SHP77 treated with DMSO at 0.1 percent for 48 hours (cell line): Measurements from ENCODE around the gene LIPI.
"Not testable (repeated sequence)": the region's sequence is repeated elsewhere in the genome, so short reads cannot be mapped to it uniquely, and the experiment has no call there.

Experiments used
- DNase-seq: peaks from one replicate; lab custom pipeline; 2025; lab: John Stamatoyannopoulos, UW

LIPI gene

DNA sequence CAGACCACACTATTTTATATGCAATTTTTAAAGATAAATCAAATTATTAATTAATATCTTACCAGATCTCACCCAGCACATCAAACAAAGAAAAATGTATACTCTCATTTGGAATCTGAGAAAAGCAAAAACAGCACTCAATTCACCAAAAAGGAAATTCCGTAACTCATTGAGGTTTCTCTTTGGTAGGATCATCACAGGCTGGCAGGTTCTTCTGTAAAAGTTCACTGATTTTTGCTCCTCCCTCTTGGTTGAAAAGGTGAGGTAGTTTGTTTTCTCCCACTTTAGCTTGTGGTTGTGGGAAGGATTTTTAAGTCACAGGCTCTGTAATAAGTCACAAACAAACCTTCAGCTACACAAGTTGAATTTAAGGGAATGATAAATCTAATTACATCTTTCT lies at the start of gene LIPI:
LIPI (minus strand) TSS at position 218 of the 400 bp plus-strand sequence; CDS start at position 108, 110 bp downstream.
- no peak for DNase-seq

DNA sequence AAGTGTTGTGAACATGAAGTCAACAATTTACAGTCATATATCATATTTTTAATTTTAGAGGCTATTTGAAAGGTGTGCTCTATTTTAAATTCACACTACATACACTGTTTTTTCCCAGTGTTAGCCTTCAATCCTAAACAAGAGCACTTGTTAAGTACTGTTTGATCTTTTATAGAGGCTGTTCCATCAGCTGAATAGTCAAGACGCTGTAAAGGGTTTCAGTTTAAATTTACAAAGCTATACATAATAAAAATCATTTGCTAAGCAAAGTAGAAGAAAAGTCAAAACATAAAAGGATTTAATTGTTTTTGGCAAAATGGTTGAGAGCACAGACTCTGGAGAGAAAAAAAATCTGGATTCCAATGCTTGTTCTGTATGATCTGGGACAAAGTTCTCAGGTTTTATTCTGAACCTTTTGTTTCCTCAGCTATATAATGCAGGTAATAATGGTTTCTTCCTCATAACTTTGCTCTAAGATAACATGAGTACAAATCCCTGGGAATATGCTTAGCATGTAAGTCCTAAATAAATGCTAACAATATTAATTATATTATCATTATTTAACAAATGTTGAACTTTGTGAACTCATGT lies 49.5 kb upstream of the LIPI start:
- no peak for DNase-seq

DNA sequence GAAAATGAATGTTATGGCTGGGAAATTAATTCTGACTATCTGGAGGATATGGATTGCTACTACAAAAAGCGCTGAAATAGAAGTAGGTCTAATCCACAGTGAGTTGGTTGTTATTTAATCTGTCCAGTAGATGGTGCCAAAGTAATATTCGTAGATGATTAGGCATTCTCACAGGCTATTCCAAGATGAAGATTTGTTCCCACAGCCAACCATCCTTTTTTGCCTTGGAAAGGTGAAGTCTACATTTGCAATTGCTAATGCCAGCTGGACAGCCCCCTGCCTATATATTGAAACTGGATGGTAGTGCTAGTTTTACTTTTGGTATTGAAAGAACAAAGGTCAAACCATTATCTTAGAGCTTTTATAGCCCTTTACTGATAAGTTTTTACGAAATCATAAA lies 49.0 kb upstream of the LIPI start:
- DNase-seq, result no peak

DNA sequence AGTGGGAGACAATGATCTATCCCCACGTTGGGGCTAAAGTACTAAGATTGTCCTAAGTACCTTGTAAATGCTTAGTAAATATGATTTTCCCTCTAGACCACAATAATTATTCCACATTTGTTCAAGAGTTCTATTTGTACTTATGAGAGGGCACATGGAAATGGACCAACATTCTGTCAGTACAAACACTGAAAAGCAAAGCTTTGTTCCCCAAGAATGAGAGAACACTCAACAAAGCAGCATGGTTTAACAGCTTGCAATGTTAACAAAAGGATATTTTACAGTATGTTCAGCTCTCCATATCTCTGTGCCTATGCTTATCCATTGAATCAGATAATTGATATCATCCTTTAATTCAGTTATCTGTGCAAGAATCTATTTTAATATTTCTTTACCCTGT lies 40.6 kb upstream of the LIPI start:
- DNase-seq, result no peak

DNA sequence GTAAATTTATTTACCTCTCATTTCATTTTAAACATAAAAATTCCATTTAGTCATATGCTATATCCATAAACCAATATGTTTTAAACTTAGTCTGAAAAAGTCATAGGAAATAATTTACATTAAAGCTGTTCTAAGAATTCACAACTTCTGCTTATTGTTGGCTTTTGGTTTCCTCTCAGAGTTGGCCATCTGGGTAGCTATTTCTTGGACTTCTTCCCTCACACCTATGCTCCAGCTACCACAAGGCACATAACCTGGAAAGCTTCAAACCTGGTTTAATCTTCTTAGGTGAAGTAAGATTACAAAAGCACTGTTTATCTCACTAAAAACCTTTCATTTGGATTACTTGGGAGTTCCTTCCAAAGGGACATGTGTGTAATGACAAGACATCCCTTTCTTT lies 35.0 kb upstream of the LIPI start:
- no peak for DNase-seq

DNA sequence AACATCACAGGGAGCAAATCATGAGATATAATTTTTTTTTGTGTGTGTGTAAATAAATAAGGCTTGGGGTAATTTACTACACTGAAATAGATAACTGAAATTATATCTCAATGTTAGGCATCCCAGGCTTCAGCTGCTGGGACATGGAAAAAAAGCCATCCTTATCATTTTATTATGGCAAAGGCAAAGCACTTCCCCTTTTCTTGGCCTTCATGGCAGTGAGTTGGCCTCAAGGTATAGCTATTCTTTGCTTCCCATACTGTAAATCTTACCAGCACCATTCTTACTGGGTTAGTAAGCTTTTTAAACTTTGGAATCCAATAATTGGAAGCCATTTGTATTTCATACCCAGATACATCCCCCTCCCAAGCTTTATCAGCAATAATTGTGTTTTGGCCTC lies 34.2 kb upstream of the LIPI start:
- DNase-seq, result no peak

DNA sequence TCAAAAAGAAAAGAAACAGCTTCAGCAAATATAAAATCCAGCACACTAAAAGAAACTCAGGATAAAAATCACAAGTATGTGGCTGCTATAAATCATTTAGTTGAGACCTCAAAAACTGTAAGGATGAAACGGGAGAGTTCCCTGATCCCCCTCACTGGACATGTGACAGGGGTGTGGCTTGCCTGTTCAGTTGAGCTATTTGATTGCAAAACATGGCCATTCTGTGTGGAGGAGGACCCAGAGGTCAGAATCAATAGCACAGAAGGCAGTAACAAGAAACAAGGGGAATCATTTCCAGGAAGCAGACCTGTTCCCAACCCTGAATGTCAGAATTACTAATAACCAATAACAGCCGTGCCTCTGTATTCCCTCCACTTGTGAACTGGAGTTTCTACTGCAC lies 33.1 kb upstream of the LIPI start:
- no peak for DNase-seq

DNA sequence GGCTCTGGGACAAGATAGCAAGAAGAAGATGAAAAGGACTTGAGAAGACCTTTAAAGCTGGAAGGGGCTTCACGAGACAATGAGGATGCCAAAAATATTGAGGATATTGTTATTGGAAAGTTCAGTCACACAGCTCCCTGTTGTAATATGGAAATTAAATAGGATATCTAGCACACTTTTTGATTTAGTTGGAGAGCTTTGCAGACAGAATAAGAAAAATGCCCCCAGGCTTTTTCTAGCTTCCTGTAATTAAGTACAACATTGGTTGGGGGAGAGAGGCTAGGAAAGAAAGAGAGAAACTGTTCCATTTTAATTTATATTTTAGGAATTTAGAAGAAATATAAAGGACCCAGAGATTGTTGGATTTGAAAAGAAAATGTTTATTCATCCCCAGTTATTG lies 32.7 kb upstream of the LIPI start:
- DNase-seq, result no peak

DNA sequence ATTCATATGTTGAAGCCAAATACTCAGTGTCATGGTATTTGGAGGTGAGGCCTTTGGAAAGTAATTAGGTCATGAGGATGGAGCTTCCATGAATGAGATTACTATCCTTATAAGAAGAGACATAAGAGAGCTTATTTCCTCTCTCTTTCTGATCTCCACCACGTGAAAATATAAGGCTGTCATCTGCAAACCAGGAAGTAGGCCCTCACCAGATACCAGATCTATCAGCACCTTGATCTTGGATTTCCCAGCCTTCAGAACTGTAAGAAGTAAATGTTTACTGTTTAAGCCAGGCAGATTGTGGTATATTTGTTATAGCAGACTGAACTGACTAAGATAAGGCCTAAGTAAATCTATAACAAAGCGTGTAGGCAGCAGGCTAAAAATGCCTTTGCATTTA lies 30.5 kb upstream of the LIPI start:
- no peak for DNase-seq

DNA sequence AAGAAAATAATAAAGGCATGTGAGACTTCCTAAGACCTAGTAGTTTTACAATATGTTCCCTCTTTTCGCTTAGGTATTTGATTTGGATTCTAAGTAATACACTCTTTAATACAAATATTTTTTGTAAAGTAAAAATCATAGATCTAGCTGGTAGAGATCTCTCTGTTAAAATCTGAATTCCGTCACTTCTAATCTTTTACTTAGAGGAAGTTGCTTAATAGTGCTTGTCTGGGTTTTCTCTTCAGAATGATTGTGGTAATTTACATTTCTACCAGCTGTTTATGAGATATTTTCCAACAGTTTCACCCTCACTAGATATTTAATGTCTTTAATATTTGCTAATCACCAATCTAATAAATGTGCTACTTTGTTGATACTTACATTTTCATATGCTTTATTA lies 28.5 kb upstream of the LIPI start:
- DNase-seq, result no peak

DNA sequence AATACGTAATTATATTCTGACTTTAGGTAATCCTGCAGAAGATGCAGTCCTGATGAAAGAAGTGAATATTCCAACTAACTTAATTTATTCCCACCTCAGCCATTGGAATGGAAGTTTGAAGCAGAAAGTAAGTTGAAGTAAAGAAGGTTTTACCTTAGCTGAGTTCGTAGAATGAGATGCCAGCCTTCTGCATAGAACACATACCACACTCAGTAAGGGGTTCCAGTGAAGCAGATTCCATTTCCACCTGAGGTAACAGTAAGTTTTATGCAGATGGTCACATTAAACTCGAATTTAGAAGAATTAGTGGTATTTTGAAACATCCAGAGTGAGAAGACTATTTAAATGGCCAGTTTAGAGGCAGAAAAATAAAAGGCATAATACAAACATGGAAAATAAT lies 25.4 kb upstream of the LIPI start:
- DNase-seq, result no peak

DNA sequence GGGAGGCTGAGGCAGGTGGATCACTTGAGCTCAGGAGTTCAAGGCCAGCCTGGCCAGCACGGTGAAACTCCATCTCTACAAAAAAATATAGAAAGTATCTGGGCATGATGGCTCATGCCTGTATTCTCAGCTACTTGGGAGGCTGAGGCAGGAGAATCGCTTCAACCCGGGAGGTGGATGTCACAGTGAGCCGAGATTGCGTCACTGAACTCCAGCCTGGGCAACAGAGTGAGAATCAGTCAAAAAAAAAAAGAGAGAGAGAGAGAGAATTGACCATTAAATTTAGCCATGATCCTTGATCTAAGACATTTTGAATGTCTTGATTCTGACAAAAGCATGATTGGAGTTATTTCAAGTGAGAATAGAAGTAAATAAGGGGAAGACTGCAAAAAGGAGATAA lies 24.3 kb upstream of the LIPI start:
- no peak for DNase-seq

DNA sequence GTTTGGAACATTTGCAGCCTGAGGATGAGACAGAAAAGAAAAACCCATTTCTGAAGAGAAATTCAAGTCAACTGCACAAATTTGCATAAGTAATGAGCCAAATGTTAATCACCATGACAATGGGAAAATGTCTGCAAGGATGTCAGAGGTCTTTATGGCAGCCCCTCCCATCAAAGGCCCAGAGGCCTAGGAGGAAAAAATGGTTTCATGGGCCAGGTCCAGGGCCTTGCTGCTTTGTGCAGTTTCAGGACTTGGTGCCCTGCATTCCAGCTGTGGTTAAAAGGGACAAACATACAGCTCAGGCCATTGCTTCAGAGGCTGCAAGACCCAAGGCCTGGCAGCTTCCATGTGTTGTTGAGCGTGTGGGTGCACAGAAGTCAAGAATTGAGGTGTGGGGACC lies 18.6 kb upstream of the LIPI start:
- no peak for DNase-seq

DNA sequence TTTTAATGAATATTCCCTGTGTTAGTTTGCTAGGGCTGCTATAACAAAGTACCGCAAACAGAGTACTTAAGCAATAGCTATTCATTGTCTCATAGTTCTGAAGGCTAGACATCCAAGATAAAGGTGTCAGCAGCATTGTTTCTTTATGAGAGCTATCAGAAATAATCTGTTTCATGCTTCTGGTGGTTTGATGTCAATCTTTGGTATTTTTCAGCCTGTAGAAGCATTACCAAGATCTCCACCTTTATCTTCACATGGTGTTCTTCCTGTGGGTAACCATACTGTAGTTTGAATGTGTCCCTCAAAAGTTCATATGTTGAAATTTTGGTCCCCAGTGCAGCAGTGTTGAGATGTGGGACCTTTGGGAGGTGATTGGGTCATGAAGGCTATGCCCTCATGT lies 12.6 kb upstream of the LIPI start:
- DNase-seq, result no peak

DNA sequence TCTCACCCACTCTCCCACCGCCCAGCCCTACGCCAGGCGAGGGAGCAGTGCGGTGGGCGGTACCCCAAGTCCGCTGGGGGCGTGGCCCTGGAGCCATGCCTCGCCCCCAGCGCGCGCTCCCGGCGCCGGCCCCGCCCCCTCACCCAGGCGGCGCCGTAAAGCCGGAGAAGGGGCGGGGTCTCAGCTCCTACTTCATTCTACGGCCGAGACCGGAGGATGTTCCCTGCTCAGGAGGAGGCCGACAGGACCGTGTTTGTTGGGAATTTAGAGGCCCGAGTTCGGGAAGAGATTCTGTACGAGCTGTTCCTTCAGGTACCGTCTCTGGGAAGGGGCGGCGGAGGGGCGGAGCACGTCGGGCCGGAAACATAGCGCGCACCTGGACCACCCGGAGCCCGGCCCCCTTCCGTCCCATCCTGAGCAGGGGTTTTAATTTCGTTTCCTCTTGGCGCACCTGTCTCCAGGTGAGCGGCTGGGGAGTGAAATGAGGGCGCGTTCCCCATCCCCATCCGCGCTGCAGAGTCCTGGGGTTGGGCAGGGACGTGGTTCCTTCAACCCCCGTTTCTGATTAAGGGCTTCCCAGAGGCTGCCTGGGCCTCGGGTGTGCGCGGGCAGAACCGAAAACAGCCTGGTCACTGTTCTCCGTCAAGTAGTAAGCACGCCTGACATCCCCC lies 5.4 kb upstream of the LIPI start, which contains the start of gene RBM11:
RBM11 (plus strand) TSS at position 187 of the 671 bp plus-strand sequence; CDS start at position 217, 30 bp downstream.
- no peak for DNase-seq

DNA sequence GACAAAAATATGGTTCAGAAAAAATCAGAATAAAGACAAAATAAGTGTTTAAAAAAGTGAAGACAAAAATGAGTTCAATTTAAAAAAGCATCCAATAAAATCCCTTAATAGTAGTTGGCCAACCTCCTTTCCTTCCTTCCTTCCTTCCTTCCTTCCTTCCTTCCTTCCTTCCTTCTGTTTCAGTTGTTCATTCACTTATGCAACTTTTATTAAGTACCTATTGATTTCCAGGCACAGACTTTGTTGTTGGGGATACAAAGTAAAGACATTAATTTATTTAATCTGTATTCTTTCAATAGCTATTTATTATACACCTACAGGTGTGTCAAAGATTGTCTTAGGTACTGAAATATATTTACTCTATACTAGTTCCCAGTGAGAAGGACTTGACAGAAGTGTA lies 2.4 kb upstream of the LIPI start:
- no peak for DNase-seq

DNA sequence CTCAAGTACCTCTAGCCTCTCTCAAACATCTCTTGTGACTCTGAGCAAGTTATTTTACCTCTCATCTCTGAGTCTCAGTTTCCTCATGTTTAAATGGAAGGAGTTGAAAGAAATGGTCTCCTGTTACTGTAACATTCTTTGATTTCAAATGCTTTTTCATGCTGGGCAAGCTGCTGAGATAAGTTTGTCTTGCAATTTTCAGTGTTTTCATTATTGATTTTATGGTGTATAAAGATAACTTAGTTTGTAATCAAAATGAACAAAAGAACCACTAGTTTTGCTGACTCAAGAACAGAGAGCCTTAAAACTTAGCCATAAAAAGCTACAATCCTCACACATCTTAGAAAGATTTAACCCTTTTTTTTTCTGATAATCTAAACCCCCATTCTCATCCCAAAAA lies 4.5 kb downstream of the LIPI start:
- no peak for DNase-seq

DNA sequence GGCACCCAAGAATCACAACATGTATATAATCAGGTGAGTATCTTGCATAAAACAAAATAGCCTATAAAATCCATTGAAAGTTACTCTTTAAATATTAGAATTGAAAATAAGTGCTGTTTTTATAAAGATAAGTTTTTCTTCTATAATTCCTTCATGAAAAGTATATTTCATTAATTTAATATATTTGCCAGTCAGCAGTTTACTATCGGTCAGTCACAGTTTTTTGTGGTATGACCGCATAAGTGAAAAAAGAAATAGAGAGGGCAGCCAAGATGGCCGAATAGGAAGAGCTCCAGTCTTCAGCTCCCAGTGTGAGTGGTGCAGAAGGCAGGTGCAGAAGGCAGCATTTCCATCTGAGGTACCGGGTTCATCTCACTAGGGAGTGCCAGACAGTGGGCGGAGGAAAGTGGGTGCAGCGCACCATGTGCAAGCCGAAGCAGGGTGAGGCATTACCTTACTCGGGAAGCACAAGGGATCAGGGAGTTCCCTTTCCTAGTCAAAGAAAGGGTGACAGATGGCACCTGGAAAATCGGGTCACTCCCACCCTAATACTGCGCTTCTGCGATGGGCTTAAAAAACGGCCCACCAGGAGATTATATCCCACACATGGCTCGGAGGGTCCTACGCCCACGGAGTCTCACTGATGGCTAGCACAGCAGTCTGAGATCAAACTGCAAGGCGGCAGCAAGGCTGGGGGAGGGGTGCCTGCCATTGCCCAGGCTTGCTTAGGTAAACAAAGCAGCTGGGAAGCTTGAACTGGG lies 44.1 kb downstream of the LIPI start:
- not testable (repeated sequence) for DNase-seq

DNA sequence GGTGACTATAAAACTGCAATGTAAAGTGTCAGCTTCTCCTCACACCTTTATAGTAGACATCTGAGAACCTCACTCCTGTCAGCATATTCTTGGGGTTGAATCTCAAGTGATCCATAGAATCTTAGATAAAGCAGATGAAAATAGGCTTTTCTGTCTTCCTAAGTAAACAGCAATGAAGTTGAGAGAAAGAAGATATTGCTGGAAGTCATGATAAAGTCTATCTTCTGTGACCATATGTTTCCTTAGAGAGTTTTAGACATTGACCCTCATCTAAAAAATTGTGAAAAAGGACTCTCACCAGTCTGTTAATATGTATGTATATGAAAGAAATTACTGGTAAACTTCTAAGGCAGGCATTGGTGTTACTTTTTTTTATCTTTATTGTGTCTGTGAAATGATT lies 66.8 kb downstream of the LIPI start:
- no peak for DNase-seq

DNA sequence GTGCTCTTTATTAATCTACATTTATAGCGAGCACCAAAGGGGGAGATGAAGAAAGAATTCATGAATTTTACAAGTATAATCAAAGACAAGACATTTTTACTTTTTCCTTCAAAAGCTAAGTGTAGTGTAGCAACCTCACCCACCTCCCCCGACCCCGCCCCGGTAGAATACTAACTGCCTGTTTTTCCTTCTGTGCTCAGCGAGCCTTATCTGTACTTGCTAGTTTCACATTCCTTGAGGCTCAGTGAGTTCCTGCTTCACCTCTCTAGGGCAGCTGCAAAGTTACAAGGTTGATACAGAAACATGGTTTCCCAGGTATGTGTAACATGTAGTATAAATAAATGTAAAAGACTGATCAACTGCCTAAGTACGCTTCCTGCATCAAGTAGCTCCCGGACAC lies 86.5 kb downstream of the LIPI start:
- no peak for DNase-seq

DNA sequence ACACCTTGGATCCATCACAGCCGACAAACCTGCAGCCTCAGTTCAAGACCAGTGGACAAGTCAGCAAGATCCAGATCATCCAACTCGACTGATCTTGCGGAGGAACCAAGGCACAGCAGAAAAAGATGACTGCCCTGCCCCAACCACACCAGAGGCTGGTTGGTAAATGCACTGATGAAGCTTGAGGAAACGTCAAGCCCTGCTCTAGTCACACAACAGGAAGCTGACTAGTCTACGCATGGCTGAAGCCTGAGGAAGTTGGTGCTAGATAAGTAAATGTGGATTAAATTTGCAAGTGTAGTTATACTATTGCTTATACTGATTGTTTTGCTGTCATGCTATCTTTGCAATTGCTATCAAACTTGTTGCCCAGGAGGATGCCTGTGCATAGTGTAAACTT lies 89.0 kb downstream of the LIPI start:
- DNase-seq, result no peak

DNA sequence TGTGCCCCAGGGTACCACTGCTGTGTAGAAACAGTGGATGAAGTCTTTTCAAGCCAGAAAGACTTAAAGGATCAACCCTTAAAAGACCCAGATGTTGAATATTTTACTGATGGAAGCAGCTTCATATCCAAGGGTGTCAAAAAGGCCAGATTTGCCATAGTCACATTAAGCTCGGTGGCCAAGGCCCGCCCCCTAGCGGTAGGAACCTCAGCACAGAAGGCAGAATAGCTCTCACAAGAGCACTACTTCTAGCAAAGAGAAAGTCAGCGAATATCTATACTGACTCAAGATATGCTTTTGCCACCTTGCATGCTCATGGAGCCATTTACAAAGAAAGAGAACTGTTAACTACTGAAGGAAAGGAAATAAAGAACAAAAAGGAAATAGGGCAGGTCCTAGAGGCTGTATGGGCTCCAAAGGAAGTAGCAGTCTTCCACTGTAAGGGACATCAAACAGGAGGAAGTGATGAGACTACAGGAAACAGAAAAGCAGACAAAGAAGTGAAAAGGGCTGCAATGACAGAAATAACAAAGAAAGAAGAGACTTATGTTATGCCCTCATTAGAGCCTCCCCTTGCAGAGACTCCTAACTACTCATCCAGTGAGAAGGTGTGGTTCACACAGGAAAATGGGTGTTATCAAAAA lies 90.5 kb downstream of the LIPI start:
- no peak for DNase-seq

DNA sequence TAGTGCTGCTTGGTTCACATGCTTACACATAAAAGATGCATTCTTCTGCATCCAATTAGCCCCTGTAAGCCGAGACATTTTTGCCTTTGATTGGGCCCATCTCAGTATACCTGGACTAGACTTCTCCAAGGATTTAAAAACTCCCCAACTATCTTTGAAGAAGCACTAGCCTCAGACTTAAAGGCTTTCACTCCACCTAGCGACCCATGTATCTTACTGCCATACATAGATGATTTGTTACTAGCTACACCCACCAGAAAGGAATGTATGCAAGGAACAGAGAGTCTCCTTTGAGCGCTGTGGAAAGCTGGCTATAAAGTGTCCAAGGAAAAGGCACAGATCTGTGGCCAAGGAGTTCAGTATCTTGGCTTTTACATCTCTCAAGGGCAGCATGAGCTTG lies 91.7 kb downstream of the LIPI start:
- no peak for DNase-seq
